ENCODE results near the gene XIST.
"Not testable (repeated sequence)": the region's sequence is repeated elsewhere in the genome, so short reads cannot be mapped to it uniquely, and the experiment has no call there.

Gene XIST

DNA sequence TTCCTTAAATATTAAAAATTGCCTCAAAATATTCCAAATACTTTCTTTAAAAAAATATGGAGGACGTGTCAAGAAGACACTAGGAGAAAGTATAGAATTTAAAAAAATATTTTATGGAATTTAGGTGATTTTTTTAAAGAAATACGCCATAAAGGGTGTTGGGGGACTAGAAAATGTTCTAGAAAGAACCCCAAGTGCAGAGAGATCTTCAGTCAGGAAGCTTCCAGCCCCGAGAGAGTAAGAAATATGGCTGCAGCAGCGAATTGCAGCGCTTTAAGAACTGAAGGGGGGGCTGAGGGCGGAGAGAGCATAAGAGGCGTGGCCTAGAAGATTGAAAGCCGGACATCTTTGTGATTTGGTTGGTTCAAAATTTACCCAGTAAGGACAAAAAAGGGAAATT is at the start of gene XIST:
Gene XIST (minus strand): TSS at position 248 of the 400 bp plus-strand sequence.
- peak in 1 of 2 donors; percentile 87 for DNase-seq

DNA sequence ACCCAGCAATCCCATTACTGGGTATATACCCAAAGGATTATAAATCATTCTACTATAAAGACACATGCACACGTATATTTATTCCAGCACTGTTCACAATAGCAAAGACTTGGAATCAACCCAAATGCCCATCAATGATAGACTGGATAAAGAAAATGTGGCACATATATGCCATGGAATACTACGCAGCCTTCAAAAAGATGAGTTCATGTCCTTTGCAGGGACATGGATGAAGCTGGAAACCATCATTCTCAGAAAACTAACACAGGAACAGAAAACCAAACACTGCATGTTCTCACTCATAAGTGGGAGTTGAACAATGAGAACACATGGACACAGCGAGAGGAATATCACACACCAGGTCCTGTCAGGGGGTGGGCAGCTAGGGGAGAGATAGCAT is 45.8 kb upstream of the XIST start:
- DNase-seq, result not testable (repeated sequence)

DNA sequence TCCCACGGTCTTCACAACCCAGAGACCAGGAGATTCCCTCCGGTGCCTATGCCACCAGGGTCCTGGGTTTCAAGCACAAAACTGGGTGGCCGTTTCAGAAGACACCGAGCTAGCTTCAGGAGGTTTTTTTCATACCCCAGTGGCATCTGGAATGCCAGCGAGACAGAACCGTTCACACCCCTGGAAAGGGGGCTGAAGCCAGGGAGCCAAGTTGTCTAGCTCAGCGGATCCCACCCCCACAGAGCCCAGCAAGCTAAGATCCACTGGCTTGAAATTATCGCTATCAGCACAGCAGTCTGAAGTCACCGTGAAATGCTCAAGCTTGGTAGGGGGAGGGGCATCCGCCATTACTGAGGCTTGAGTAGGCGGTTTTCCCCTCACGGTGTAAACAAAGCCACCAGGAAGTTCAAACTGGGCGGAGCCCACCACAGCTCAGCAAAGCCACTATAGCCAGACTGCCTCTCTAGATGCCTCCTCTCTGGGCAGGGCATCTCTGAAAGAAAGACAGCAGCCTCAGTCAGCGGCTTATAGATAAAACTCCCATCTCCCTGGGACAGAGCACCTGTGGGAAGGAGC is 40.1 kb upstream of the XIST start:
- peak; percentile 0 to 50 for DNase-seq

DNA sequence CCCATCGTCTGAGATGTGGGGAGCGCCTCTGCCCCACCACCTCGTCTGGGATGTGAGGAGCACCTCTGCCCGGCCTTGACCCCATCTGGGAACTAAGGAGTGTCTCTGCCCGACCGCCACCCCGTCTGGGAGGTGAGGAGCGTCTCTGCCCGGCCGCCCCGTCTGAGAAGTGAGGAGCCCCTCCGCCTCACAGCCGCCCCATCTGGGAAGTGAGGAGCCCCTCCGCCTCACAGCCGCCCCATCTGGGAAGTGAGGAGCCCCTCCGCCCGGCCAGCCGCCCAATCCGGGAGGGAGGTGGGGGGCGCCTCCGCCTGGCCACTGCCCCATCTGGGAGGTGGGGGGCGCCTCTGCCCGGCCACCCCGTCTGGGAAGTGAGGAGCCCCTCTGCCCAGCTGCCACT is 29.7 kb upstream of the XIST start:
- DNase-seq, result not testable (repeated sequence)

DNA sequence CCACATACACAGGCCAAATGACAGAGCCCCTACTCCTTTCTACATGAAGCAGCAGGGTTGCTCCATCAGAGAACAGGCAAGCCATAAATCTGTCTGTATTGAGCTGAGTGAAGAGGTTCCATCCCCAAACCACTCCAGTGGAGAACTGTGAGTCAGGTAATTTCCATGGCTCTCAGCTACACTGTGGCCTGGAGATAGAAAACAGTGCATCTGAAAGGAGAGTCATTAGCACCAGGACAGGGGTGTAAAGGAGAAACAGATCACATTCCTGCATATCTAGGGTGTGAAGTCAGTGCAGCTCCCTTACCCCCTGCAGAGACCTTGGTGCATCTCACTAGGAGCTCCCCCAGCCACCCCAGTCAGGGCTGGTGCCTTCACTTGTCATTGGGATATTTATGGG is 25.2 kb upstream of the XIST start:
- no peak for DNase-seq

DNA sequence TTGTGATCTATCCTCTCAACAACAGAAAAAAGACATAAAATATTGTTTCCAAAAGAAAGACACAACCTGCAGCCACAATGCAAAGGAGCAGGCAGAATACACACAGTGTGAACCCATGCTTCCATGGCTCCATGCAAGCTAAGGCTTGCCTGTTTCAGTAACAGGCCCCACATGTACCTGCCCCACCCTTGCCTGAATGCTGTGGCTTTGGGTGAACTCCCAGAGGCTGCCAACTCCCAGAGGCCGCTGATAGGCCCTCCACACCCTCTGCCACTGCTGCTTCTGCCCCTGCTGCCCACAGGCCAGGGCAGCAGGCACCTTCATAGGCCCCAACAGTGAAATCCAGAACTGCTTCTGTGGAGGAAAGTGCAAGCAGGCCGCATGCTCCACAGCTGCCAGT is 24.4 kb upstream of the XIST start:
- DNase-seq, result no peak

DNA sequence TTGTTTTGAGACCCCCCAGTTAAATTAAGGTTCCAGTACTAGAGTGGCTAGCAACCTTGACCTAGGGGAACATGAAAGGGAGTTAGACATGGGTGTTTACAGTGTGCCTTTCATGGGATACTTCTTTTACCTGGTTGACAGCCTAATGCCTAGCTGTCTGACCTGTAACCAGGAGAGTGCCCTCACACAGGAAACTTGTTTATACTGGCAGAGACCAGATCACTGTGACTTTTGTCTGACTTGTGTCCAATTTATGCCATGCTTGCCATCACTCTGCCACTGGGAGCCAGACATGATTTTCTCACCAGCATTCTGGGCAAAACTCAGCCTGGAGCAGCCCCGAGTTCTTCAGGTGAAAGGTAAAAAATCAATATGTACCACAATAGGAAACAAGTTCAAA is 16.4 kb upstream of the XIST start:
- no peak for DNase-seq

DNA sequence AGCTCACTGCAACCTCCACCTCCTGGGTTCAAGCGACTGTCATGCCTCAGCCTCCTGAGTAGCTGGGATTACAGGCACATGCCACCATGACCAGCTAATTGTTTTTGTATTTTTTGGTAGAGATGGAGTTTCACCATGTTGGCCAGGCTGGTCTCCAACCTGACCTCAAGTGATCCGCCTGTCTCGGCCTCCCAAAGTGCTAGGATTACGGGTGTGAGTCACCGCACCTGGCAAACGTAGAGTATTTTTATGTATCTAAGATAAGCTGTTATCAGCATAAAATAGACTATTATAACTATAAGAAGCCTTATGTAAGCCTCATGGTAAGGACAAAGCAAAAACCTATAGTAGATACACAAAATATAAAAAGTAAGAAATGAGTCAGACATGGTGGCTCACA is 14.6 kb upstream of the XIST start:
- no peak for DNase-seq

DNA sequence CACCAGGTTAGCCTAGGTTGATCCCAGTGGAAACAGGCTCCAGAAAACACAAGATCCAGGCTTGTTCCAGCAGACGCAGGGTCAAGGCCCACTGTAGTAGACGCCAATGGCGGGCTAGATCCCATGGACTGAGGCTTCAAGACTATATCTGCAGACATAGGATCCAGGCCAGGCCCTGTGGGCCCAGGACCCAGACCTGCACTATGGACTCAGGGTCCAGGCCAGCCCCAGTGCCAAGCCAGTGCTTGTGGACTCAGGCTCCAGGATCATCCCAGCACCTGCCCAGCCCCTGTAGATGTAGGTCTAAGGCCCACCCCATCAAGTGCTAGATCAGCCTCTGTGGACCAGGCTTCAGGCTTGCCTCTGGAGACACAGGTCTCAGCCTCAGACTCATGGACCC is 11.3 kb upstream of the XIST start:
- DNase-seq, result no peak

DNA sequence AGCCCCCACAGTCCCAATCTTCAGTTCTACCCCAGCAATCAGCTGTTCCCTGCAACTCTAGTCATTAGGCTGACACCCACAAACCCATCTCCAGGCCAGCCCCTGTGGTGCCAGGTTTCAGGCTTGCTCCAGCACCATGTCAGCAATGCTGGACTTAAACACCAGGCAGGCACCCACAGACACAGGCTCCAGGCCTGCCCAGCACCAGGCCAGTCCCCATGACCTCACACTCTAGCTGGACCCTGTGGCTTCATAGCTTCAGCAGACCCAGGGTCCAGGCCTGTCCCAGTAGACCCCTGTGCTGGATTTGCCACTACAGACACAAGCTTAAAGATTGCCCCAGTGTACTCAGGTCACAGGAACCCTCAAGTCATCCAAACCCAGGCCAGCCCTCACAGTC is 10.8 kb upstream of the XIST start:
- DNase-seq, result no peak

DNA sequence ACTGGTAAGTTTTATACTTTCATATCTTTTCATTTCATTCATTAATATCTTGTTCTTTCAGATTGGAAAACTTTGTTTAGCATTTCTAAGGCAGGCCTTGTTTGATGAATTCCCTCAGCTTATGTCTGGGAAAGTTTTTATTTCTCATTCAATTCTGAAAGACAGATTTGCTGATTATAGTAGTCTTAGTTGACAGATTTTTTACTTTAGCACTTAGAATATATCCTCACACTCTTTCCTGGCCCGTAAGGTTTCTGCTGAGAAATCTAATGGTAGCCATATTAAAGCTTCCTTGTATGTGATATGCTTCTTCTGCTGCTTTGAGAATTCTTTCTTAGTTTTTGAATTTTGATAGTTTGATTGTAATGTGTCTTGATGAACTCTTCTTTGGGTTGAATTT is 7.1 kb upstream of the XIST start:
- DNase-seq, result no peak

DNA sequence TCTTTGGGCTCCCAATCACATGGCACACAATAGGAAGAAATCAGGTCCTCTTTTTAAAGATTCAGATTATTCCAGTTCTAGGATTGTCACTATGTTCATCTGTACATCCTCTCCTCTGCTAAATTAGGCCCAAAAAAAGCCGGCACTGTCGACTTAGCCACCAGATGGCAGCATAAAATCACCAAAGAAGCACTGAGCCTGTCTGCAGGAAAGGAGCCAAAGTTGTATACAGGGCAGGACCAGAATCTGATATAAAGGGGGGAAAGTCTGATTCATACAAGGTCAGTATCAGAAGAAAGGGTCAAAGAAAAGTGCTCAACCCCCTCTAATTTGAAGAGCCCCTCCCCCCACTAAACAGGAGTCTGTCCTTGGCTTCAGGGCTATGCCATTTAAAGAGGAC is 3.0 kb upstream of the XIST start:
- peak; percentile 64 to 74 for DNase-seq

DNA sequence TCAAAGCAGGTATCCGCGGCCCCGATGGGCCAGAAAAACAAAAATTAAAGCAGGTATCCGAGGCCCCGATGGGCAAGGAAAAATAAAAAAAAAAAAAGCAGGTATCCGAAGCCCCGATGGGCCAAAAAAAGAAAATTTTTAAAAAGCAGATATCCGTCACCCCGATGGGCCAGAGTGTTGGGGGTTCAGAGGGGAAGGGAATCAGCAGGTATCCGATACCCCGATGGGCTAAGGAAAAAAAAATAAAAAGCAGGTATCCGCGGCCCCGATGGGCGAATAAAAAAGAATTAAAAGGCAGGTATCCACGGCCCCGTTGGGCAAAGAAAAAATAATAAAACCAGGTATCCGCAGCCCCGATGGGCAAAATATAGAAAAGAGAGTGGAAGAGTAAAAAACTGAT is 492 bp downstream of the XIST start:
- no peak for DNase-seq

DNA sequence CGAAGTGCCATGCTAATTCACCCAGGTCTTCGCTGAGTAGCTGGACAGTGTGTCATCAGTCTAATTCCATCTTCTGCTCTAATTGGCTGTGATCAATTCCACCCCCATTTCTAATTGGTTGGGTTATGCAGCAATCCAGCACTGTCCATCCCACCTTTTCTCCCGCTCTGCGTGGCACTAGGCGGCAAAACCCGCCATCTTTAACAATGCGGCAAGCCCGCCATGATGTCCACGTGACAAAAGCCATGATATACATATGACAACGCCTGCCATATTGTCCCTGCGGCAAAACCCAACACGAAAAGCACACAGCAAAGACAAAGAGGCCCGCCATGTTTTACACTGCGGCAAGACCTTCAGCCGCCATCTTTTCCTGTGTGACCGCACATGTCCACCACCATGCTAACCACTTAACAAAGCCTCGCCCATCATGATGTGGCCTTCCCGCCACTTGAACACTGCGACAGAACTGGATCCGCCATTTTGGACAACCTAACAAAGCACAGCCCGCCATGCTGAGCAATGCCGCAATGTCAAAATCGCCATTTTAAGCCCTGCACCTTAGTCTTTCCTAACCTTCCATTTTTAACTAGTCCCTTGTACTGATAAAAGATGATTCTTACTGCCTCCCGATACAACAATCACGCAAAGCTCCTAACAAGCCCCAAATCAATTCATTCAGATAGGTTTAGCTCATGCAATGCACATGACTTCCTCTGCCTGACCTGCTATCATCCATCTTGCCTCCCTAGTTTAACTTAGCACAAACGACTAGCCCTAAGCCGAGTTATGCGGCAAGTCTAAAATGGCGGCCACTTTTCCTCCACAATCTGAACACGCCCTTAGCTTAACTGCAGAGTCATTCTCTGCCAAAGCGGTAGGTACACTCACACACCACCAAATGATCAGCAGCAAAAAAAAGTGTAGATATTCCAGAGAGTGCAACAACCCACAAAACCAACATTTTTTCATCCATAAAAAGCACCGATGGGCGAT is 1.2 kb downstream of the XIST start:
- peak in 1 of 2 donors; percentile 92 for DNase-seq

DNA sequence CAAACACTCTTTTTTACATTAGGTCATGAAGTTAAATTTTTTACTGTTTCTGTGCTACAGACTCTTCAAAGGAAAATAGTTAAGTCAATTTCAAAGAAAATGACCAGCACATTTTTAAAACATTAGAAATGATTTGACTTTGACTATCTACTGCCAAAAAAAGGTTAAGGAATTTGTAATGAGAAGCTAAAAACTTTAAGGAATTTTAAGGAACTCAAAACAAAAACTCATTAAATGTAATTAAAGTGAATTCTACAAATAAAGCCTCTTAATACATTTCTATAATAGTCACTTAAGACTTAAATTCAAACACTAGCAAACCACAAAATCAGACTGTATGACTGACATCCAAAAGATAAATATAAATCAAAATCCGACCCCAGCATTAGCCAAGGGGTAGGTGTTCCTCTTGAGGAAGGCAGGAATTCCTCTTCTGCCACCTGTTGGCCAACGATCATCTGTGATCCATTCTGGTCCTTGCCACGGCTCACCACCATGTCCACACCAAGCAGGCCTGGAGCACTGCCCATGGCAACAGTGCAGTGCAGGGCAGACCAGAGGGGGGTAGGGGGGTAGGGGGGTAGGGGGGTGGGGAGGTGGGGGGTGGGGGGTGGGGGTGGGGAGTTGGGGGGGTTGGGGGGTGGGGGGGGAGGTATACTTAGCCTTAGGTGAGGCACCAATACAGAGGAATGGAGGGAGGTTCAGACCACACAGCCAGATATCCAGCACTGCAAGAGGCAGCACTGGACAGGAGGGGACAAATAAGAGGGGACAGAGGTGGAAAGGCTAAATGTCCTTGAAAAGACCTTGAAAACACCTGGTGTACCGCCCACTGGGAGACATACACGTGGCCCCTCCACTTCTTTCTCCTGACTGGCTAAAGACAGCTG is 2.1 kb downstream of the XIST start:
- DNase-seq, result peak in 1 of 2 donors; percentile 25

DNA sequence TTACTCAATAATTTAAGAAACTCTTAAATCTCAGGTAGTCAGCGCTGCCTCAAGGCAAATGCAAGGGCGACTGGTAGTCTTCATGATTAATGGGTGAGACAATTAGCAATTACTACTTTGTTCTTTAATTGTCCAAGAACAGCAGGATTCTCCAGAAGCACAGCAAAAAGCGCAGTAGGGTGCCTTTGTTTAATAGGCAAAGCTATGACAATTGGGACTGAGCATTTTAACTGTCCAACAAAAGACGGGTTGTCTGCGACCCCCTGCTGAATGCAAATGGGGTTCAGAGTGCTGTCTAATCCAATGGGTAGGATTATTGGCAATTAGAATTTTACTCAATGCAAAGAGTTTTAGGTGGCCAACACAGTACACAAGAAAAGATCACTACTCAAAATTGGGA is 3.4 kb downstream of the XIST start:
- no peak for DNase-seq

DNA sequence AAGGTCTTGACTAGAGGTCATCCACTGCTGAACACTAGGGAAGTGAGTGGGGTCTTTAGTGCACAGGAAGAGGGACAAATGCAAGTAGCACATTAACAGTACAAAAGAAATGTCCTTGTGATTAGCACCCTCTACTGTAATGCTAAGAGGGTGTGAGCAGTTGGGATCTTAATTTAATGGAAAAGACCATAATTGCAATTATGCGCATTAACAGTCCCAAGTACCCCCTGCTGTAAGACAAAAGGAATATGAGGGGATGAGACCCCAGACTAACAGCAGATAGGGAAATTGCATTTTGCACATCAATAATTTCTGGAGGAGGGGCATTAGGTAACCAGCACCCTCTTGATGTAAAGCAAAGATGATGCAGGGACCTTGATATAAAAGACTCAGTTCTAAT is 4.5 kb downstream of the XIST start:
- no peak for DNase-seq

DNA sequence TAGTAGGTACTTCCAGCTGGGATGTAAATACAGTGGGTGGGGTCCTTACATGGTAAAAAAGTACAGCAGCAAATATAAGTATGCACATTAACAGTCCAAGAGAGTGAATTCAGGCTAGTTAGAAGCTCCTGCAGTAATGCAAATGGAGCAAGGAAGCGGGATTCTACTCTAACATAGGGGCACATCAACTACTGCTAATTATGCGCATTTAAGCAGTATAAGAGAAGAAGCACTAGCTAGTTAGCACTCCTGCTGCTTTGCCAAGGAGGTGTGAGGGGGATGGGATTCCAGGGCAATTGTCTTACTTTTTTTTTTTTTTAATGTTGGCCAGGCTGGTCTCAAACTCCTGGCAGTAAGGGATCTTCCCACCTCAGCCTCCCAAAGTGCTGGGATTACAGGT is 5.4 kb downstream of the XIST start:
- no peak for DNase-seq

DNA sequence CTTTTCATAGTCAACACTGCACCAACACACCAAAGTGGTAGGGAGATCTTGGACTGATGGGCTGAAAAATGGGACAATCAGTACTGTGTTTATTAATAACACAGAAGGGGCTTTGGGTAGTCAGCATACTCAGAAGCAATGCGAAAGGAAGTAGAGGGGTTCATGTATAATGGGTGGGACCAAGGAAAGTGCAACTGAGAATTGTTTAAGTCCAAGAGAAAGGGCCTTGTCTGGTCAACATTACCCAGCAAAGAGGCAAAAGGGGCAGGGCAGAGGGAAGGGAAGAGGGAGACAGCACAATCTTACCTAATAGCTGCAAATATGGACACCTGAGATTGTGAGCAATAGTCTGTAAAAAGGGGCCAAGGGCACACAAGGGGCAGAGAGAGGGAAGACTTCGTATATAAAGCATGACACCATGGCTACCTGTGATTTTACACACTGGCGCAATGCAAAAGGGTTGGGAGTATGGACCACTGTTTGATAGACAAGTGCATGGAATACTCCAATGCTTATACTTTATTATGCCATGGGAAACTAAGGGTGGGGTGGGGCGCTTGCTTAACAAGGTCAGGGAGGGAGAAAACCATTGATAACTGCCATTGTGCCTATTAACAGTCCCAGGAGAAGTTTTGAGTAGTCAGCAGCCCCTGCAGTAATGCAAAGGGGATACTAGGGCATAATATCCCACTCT is 9.8 kb downstream of the XIST start:
- no peak for DNase-seq

DNA sequence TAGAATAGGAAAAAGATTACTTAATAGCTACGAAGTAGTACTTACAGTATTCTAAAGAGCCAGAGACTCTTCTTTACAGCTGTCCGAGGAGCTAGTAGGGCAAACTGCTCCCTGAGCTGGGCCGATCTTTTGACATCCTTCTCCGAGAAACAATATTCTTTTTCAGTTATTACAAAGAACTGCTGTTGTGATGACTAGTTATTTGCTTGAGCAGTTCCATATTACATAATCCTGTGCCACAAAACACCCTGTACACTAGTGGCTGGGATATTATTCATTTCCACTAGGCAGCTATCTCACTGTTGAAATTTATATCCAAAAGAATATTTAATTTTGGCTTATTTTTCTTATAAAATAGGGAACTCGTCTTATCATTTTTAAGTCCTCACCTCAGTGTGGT is 11.2 kb downstream of the XIST start:
- DNase-seq, result no peak

DNA sequence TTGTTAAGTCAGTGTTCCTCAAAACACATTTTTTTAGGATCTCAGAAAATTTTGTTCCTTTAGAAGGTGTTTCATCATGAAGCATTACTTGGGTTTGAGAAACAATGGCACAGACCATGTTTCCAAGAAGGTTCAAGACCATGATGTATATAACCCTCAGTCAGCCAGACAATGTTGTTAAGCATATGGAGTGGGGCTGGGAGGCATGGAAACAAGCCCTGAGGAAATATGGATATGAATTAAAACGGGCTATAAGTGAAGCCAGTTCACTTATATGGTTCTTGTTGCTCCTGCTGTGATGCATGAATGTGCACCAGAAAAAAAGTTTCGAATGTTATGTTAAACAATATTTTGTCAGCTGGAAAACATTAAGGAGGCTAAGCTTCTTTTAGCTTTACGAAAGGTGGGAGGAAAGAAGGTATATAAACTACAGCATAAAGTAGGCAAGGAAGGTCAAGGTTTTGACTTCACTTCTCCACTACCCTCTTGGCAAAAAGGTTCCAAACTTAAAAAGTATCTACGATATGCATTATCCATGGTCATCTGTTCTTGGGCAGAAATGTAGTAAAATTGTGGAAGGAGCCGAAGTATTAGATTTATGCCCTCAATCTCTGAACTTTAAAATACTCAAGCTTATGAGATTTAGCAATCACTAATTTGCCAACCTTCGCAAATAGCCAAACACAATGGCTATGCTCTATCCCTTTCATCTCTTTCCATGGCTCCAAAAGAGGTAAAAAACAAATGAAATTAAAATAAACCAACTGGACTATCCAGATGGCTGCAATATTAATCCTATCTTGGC is 12.2 kb downstream of the XIST start:
- no peak for DNase-seq

DNA sequence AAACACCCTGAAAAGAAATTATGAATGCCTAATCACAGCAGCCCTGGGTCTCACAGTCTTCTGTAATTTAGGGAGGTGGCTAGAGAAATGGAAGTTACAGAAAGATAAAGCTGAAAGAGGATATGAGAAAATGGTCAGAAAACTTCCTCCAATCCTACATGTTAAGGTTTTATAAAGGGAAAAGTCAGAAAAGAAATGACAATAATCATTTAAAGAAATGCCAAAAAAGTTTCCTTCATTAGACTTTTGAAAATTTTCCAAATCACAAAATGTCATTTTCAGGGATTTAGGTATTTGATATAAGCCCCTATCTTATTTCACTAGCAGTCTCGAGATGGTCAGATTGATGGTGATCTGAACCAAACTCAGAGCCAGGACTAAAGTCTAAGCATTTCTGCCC is 13.4 kb downstream of the XIST start:
- DNase-seq, result no peak

All from CD4-positive, alpha-beta T cell treated with Interleukin-4 for 1 hour (primary cell).